GM18526 (cell line): ENCODE measurements around the gene SLC29A3.

ENCODE experiments used
- POLR2A ChIP-seq: IDR thresholded peaks from 3 replicates; pipeline ENCODE4 v1.6.1; 2011; ENCODE audit not compliant: insufficient read length; ENCODE audit errors: extremely low read depth

The SLC29A3 gene

GRCh38 chr10:71409516-71410104, 90.6 kb downstream of the SLC29A3 start:
- no peak for TF ChIP-seq POLR2A
